Endothelial cell of umbilical vein (primary cell): ENCODE data around the gene ADAM23. TPM values are rescaled to one million over a fixed set of nuclear protein-coding genes. Genes with fewer than 3 reads are reported as not detected.

ENCODE experiments used
- BruUV-seq: library from RNA; stranded (reverse); fragments of 400-500 nt; replicated peaks from 2 replicates; lab custom pipeline; 2021; lab: Mats Ljungman, UMichigan
- CTCF ChIA-PET: fragments of 300-600, 350-600 bp; sonication (Branson Sonifier 250); formaldehyde crosslinking; loops from one replicate; lab custom pipeline; 2021; ENCODE audit warnings: antibody characterized with exemption, inconsistent platforms; lab: Charles Lee
- POLR2A ChIA-PET: fragments of 300-600, 350-600 bp; sonication (Branson Sonifier 250); formaldehyde crosslinking; loops from one replicate; lab custom pipeline; 2021; ENCODE audit warnings: antibody characterized with exemption, inconsistent platforms; lab: Charles Lee
- DNase-seq: peaks from one replicate; pipeline ENCODE4 v3.0.0-alpha.2; 2011; ENCODE audit warnings: low read depth, low spot score
- FAIRE-seq: peaks from 2 replicates; lab custom pipeline; 2011; peaks lifted over from hg19 to GRCh38; lab: Jason Lieb, UNC
- H2AFZ ChIP-seq: 2 replicates; pipeline ENCODE4 v1.6.0; 2012; ENCODE audit warnings: low read depth, low read length, control low read depth, inconsistent platforms
- H3K27ac ChIP-seq: 2 replicates; pipeline ENCODE4 v1.5.1; 2011; ENCODE audit warnings: low read depth, mild to moderate bottlenecking, control low read depth, low read length, moderate library complexity; ENCODE audit not compliant: insufficient read depth
- H3K27me3 ChIP-seq, 2 experiments: 2 replicates each; pipeline versions ENCODE4 v1.6.0 to v1.6.1; 2011; ENCODE audit warnings: low read length in 2 of 2, mixed read lengths in 1 of 2; ENCODE audit not compliant: control insufficient read depth in 2 of 2, insufficient read depth in 2 of 2
- H3K36me3 ChIP-seq, 2 experiments: 2 replicates in 1 of 2; 3 replicates in 1 of 2; pipeline ENCODE4 v1.5.1; 2011; ENCODE audit warnings: low read length in 2 of 2, mild to moderate bottlenecking in 1 of 2, moderate library complexity in 1 of 2; ENCODE audit not compliant: control insufficient read depth in 2 of 2, insufficient read depth in 2 of 2; ENCODE audit errors: extremely low read depth in 1 of 2
- H3K4me1 ChIP-seq: 3 replicates; pipeline ENCODE4 v1.5.1; 2011; ENCODE audit warnings: mild to moderate bottlenecking, low read length; ENCODE audit not compliant: control insufficient read depth, insufficient read depth; ENCODE audit errors: extremely low read depth
- H3K4me2 ChIP-seq: 2 replicates; pipeline ENCODE4 v1.6.1; 2011; ENCODE audit warnings: low read length, control low read depth, mixed read lengths; ENCODE audit not compliant: insufficient read depth
- H3K4me3 ChIP-seq, 3 experiments: fragments of 200-600 bp in 1 of 3; sonication (generic), shearing (Covaris generic) in 1 of 3; replicated peaks in 1 of 3; 2 replicates each; pipeline ENCODE4 v1.5.1; 2011 to 2016; ENCODE audit warnings: control low read depth in 3 of 3, low read length in 3 of 3, mild to moderate bottlenecking in 2 of 3, inconsistent platforms in 1 of 3, low read depth in 1 of 3, moderate library complexity in 1 of 3; ENCODE audit not compliant: insufficient read depth in 1 of 3
- H3K79me2 ChIP-seq: 2 replicates; pipeline ENCODE4 v1.6.0; 2012; ENCODE audit warnings: low read length, inconsistent platforms; ENCODE audit not compliant: control insufficient read depth, insufficient read depth
- H3K9ac ChIP-seq: replicated peaks from 2 replicates; pipeline ENCODE3; 2011; ENCODE audit warnings: low read length, control low read depth; ENCODE audit not compliant: insufficient read depth; ENCODE audit errors: extremely low read depth
- H3K9me1 ChIP-seq: replicated peaks from 3 replicates; pipeline ENCODE4 v1.6.0; 2011; ENCODE audit warnings: mild to moderate bottlenecking, low read length; ENCODE audit not compliant: control insufficient read depth, insufficient read depth; ENCODE audit errors: extremely low read depth
- H3K9me3 ChIP-seq: replicated peaks from 2 replicates; pipeline ENCODE4 v1.5.1; 2012; ENCODE audit warnings: low read length, inconsistent platforms; ENCODE audit not compliant: control insufficient read depth, insufficient read depth
- H4K20me1 ChIP-seq: replicated peaks from 2 replicates; pipeline ENCODE3; 2011; ENCODE audit warnings: mild to moderate bottlenecking, low read length; ENCODE audit not compliant: control insufficient read depth, insufficient read depth; ENCODE audit errors: extremely low read depth
- EZH2 ChIP-seq: IDR thresholded peaks from 2 replicates; pipeline ENCODE4 v1.6.1; 2012; ENCODE audit warnings: borderline replicate concordance, low read depth, mild to moderate bottlenecking, moderate library complexity, low read length, inconsistent platforms; ENCODE audit not compliant: severe bottlenecking
- FOS ChIP-seq: IDR thresholded peaks from 2 replicates; pipeline ENCODE4 v1.6.1; 2011; ENCODE audit warnings: mild to moderate bottlenecking, low read length, moderate library complexity, borderline replicate concordance; ENCODE audit not compliant: insufficient read depth
- GATA2 ChIP-seq: IDR thresholded peaks from 2 replicates; pipeline ENCODE4 v1.7.0; 2011; ENCODE audit warnings: low read depth, mild to moderate bottlenecking, moderate library complexity, mixed read lengths, low read length; ENCODE audit not compliant: insufficient read length, insufficient read depth
- JUN ChIP-seq: IDR thresholded peaks from 2 replicates; pipeline ENCODE4 v1.6.1; 2011; ENCODE audit warnings: borderline replicate concordance, low read depth; ENCODE audit not compliant: insufficient read length, insufficient read depth
- POLR2A ChIP-seq: IDR thresholded peaks from 2 replicates; pipeline ENCODE4 v1.6.1; 2012; ENCODE audit warnings: low read depth, mild to moderate bottlenecking, control low read depth, low read length
- POLR2AphosphoS5 ChIP-seq: IDR thresholded peaks from 2 replicates; pipeline ENCODE4 v1.6.1; 2012; ENCODE audit warnings: low read depth, mild to moderate bottlenecking, control low read depth, low read length, moderate library complexity; ENCODE audit not compliant: insufficient read depth
- dilution Hi-C: fragments of 300-500 bp; cut with MboI; formaldehyde crosslinking; loops from one replicate; pipeline ENCODE4 v1.15.0; 2019; ENCODE audit warnings: low sequenced_read_pairs; ENCODE audit not compliant: extremely low pct_ligation_motif_present
- intact Hi-C: fragments of 100-400 bp; cut with micrococcal nuclease; formaldehyde crosslinking; loops from one replicate; pipeline ENCODE4 v1.10.0; 2022
- polyA plus RNA-seq, 4 experiments: library from polyadenylated mRNA; depleted of rRNA in 3 of 4; stranded (reverse) in 3 of 4; unstranded in 1 of 4; fragments of >200 nt; gene quantifications; 2 replicates each; pipeline versions ENCODE4 v1.2.1 to v1.2.3, GENCODE V29; 2011 to 2012; ENCODE audit warnings: missing spikeins in 1 of 4
- total RNA-seq: library from RNA; stranded (reverse); gene quantifications from 2 replicates; pipeline ENCODE4 v1.2.3, GENCODE V29; 2021
- TF ChIP-seq, protein P1 (sequence below), 2 donors: IDR thresholded peaks; 1 replicate in 1 of 2; 2 replicates in 1 of 2; pipeline ENCODE4 v1.5.1; 2011; ENCODE audit warnings: low read length in 2 of 2, mild to moderate bottlenecking in 2 of 2, moderate library complexity in 2 of 2, control low read depth in 1 of 2, inconsistent platforms in 1 of 2, low read depth in 1 of 2; ENCODE audit not compliant: insufficient read depth in 1 of 2; ENCODE audit errors: extremely low read depth in 1 of 2

Gene ADAM23
- total and polyA plus RNA-seq, 2 donors (not counting 3 experiments of a cell fraction or from before 2014, with no cell fraction given) = 20.6 to 38.5 TPM

DNA sequence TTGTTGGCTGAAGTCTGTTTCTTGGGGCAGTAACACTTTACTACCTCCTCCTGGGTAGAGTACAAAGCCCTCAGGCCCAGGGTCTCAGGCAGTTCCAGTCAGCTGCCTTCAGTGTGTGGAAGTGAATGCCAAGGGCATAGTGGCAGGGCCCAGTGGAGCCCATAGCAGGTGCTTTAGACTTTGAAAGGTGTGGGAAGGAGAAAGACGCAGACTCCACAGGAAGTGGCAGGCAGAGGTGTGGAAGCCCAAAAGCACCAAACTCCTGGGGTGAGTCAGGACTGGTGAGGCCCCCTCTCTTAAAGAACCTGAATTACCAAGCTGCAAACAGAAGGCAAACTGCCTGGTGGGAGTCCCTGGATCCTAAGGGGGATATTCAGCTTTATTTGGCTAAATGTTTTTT is 45.3 kb downstream of the ADAM23 start:
- H3K27me3 ChIP-seq = no peaks in the 10 kb centered on the region
- intact Hi-C loops (no loop called here), dilution Hi-C loops (no loop called here)
- no peaks in the 10 kb centered on the region for H3K79me2 ChIP-seq
- BruUV-seq = no TSS peak
- no peaks in the 10 kb centered on the region for H3K9me3 ChIP-seq
- no peak overlapping the region for H3K9ac ChIP-seq
- H3K4me2 ChIP-seq = no peak overlapping the region
- H3K36me3 ChIP-seq = no peaks in the 10 kb centered on the region
- H2AFZ ChIP-seq = no peak overlapping the region
- H3K4me1 ChIP-seq = no peaks in the 10 kb centered on the region
- no peak overlapping the region for H3K27ac ChIP-seq
- no peaks in the 10 kb centered on the region for H3K9me1 ChIP-seq
- CTCF ChIA-PET = interaction anchor here (0.7 kb wide), 1 partner anchor 12 kb away, joined by 3 read pairs; no protein-coding TSS in a partner anchor
- TF ChIP-seq EZH2 = no peak
- no peak for TF ChIP-seq FOS
- no peak for TF ChIP-seq POLR2AphosphoS5
- TF ChIP-seq, protein P1, sequence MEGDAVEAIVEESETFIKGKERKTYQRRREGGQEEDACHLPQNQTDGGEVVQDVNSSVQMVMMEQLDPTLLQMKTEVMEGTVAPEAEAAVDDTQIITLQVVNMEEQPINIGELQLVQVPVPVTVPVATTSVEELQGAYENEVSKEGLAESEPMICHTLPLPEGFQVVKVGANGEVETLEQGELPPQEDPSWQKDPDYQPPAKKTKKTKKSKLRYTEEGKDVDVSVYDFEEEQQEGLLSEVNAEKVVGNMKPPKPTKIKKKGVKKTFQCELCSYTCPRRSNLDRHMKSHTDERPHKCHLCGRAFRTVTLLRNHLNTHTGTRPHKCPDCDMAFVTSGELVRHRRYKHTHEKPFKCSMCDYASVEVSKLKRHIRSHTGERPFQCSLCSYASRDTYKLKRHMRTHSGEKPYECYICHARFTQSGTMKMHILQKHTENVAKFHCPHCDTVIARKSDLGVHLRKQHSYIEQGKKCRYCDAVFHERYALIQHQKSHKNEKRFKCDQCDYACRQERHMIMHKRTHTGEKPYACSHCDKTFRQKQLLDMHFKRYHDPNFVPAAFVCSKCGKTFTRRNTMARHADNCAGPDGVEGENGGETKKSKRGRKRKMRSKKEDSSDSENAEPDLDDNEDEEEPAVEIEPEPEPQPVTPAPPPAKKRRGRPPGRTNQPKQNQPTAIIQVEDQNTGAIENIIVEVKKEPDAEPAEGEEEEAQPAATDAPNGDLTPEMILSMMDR (IDR thresholded peaks at IDR 0.05; ENCODE audit: extremely low read depth in 1 of 2, insufficient read depth in 1 of 2, low read depth in 1 of 2, low read length in 2 of 2) = no peak
- TF ChIP-seq GATA2 = no peak
- no peak for TF ChIP-seq POLR2A
- TF ChIP-seq JUN = no peak
- FAIRE-seq (no peak), DNase-seq (no peak)
- no peaks in the 10 kb centered on the region for H4K20me1 ChIP-seq
- POLR2A ChIA-PET = no interaction called here
- no peak overlapping the region for H3K4me3 ChIP-seq
